GM19240 (cell line): ENCODE measurements around the gene NEXN.
"Not testable (repeated sequence)": the region's sequence is repeated elsewhere in the genome, so short reads cannot be mapped to it uniquely, and the experiment has no call there.

ENCODE experiments used
- DNase-seq: peaks from one replicate; pipeline ENCODE4 v3.0.0; 2011; ENCODE audit warnings: low spot score; ENCODE audit not compliant: insufficient read length

The NEXN gene

DNA sequence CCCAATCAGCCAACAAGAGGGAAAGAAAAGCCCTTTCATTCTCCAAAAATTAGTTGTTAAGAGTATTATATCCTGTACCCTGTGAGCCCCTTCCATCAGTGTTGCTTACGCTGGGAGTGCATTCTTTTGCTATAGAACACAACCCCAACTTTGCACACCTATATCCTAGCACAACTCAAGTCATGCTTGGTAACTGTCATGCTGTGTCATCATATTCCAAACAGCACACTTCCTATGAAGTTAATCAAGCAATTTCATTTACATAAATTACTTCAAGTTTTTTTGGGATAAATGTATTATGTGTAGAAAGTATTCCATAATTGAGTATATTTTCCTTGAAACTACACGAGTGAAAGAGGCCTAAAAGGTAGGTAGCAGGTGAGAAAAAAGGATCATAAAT lies 70.4 kb downstream of the NEXN start:
- DNase-seq: no peak

DNA sequence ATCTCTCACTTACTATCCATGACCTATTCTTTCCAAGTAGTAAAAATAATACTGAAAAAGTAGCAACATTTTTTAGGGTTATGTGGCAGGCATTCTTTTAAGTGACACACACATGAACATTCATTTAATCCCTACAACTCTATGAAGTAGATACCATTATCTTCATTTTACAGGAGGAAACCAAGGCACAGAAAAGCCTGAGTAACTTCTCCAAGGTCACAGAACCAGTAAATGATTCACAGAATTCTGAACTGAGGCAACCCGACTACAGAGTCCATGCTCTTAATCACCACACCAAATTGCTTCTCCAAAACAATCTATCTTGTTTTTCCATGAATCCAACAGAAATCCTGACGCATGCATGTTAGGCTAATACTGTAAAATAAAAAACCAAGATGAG lies 73.0 kb downstream of the NEXN start:
- no peak for DNase-seq

DNA sequence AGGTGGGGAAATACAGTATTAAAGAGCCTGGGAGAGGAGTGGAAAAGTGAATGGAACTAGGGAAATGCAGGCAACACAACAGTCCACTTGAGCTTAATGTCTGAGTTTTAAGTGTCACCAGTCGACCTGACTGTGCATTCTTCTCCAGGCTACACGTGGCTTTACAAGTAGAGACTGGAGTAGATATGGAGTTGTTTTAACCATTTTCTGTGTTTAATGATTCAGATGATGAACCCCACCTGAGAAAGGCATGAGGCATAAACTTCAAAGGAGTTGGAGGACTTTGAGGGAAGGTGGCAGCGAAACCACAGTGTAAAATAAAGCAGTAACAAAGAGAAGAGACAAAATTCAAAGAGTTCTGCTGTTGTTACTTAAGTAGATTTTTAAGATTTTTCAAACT lies 77.9 kb downstream of the NEXN start:
- DNase-seq: no peak

DNA sequence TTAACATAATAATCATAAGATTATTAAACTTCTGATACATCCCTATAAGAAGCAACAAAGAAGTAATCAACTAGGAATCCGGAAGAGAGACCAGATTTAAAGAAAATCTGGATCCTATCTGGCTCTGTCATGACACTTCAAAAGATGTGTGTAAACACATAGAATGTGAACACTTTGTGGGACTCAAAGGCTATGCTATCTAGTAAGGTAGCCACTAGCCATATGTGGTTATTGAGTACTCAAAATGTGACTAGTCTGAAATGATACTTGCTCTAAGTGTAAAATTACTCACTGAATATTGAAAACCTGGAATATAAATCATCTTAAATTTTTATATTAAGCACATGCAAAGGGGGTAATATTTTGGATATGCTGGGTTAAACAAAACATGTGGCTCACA lies 81.8 kb downstream of the NEXN start:
- DNase-seq: no peak

DNA sequence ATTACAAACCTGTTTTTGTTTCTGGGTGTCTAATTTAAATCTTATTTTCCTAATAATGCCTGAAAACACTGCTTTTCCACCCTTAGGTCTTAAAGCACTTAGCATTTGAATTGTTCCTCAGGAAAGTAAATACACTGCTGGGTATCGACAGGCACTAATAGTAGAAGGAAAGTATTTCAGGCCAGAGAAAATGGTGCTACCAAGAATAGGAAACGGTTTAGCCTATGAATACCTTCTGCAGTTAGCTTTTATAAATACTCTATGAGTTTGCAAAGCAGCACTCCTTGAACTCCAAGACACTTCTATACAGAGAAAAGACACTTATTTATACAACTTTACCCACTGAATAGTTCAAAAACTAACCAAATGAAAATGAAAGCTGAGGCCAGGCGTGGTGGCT lies 83.7 kb downstream of the NEXN start:
- DNase-seq: no peak

DNA sequence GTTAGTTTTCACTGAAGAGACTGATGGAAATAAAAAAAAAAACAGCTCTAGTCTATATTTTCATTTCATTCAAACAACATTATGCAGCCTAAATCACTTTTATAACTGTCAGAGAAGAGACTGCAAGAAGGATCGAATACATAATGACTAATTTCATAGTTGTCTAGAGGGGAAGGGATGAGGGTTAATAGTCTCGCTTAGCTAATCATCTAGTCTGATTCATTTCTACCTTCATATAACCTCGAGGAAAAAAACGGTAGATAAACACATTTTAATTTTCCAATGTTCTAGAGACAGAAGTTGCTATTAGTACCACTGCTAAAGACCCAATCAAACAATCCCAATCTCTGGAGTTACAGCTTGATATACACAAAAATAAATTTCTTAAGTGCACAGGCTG lies 87.0 kb downstream of the NEXN start:
- no peak for DNase-seq

DNA sequence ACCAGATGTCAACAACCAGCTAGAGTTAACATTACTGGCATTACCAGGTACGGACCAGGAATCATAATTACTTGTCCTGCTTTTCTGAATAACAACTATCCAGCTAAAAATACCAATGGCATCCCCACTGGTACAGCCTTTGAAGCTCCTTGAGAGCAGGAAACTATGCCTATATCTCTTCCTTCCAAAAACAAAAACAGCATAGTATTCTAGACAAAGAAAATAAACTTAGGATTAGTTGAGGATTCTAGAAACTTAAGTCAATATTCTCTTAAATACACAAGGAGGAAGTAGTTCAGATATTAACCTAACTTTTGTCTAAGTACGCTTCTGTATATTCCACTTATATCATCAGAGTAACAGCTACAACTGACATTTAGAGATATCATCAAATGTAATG lies 87.5 kb downstream of the NEXN start:
- DNase-seq: no peak

DNA sequence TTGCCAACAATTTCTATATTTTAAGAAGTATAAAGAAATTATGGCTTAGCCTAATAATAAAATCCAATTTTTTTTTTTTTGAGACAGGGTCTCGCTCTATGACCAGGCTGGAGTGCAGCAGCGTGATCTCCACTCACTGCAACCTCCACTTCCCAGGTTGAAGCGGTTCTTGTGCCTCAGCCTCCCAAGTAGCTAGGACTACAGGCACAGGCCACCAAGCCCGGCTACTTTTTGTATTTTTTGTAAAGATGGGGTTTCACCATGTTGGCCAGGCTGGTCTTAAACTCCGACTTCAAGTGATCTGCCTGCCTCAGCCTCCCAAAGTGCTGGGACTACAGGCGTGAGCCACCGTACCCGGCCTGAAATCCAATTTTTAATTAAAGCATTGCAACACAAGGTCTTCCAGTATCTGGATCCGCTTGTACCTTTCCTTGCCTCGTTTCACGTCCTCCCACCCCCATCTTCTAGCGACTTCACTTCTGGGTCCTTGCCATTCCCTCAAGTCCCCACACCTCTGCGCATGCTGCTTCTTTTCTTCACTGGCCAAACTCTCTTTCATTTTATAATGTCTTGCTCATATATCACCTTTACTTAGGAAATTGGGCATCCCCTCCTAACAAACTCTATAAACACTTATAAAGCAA lies 88.1 kb downstream of the NEXN start:
- DNase-seq: no peak

DNA sequence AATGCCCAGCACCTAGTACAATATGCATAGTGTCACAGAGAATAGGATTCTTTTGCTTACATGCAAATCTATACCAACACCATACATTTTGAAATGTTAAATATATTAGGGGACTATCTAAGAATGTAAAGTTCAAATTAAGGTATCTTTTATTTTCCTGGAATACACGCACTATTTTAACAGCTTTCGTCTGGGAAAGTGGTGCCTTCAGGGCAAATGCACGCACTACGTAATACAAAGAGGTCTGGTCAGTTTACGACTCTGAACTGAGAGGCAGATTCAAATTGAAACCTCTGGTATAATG lies 89.5 kb downstream of the NEXN start:
- DNase-seq: no peak

DNA sequence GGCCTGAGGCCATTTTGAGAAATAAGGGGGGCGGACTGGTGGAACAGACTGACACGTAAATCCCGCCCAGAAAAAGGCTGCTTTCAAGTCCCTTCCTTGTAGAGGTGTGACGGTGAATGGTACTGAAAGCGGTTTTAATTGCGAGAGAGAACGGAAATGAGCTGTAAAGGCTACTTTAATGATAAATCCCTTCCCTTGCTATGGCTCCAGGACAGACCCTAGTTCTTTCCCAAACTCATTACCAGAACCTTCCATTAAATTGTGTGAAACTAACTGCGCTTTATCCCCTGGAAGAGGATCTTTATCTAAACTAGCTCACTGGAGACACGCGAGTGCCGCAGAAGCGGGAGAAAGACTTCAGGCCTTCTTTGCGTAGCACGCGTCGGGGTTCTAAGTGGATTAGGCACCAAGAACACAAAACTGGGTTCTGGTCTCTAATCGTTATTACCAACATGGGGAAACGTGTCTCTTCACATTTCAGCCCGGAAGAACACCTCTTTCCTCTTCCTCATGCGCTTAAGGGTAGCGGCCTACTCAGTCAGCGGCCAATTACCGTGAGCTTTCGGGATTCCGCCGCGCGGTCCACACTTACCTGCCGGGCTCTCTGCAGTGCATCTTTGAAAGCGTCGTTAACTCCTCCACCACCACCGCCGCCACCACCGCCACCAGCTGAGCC lies 90.0 kb downstream of the NEXN start:
- peak; percentile 5 for DNase-seq

DNA sequence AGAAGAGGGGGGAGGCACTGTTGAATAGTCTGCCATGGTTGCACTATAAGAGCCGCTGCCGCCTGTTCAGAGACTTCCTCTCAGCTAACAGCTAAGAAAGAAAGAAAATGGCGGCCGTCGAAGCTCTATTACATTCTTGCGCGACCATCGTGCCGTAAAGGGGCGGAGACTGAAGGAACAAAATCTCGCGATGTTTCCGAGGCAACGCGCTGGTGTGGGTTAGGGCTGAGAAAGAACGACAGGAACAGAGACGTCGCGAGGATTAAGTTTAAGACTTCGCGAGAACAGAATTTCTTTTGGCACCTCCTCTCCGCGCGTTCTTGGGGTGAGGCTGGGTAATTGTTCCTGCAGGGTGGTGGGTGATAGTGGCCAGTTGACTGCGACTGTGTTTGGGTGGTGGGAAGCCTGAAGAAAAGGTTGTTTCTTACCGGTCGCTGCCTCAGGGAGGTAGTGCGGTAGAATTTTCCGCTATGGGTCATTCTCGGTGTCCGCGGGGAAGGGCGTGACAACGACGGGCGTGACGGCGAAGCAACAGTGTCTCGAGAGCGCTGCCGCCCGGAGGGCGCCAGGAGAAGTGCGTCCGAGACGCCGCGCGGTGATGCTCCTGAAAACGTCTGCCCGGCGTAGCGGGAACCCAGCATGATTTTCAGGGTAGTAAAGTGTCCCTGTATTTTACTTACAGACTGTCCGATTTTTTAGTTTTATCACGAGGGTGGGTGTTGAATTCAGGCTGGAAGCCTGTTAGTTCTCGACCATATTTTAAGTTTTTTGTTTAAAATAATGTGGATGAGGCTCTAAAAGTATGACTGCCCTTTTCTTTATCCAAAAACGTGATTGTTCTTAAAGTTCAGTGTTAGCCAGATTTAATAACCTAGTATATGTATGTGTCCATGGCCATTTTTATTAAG lies 90.8 kb downstream of the NEXN start, which contains the start of gene FUBP1:
TSS of gene FUBP1 (minus strand) at position 104 of the 908 bp plus-strand sequence. CDS start at position 36, 68 bp downstream.
- peak; percentile 59 for DNase-seq

DNA sequence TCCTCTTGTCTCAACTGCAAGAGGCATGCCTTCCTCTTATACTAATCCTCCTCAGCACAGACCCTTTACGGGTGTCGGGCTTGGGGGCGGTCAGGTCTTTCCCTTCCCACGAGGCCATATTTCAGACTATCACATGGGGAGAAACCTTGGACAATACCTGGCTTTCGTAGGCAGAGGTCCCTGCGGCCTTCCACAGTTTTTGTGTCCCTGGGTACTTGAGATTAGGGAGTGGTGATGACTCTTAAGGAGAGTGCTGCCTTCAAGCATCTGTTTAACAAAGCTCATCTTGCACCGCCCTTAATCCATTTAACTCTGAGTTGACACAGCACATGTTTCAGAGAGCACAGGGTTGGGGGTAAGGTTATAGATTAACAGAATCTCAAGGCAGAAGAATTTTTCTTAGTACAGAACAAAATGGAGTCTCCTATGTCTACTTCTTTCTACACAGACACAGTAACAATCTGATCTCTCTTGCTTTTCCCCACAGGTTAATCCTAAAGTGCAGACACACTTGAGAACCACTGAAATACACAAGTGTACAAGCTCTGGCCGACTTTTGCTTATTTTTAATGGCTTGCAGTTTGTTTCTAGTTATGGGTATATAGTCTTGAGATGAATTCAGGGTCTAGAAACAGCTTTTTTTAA lies 95.0 kb downstream of the NEXN start:
- DNase-seq: not testable (repeated sequence)

DNA sequence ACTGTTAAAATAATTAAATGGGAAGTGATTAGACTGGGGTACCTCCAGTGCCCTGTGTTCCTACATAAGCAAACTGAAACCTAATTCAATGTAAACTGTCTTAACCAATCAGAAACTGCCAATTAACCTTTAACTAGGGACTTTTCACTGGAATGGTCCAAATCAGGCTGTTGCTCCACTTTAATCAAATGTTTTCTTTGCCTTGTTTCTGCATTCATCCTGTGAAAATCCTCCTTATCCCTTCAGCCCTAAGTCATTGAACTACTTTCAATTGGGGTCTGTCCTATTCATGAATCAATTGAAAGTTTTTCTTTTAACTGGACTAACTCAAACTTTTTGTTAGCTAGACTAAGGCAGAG lies 95.6 kb downstream of the NEXN start:
- DNase-seq: no peak

DNA sequence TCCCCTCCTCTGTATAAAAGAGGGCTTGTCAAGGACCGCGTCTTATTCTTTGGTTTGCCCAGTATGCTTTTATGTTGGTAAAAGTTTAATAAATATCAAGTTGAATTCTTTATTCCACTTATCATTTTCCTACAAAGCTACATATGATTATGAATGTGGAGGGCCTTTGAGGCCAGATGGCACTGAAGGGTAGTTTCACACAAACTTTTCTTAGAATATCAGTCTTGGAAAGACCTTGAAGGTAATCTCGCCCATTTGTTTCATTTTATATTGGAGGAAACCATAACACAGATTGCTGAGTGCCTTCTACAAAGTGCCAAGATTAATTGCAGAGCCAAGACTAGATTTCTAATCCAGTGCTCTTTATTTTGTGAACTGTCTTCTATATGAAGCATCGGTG lies 96.2 kb downstream of the NEXN start:
- no peak for DNase-seq

DNA sequence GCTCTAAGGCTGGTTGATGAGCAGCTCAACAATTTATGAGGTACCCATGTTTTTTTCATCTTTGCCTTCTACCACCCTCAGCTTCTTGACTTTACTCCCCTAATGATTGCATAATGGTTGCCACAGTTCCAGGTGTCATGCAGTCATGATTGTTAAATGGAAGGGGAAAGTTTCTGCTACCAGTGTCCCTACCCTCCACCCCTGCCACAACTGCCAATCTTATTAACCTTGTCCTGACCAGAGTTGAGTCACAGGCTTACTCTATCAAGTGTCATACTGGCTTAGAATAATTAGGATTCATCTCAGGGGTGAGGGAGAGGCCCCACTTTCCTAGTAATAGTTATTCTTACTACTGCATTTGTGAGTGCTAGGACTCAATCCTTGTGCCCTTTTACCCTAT lies 98.4 kb downstream of the NEXN start:
- no peak for DNase-seq

DNA sequence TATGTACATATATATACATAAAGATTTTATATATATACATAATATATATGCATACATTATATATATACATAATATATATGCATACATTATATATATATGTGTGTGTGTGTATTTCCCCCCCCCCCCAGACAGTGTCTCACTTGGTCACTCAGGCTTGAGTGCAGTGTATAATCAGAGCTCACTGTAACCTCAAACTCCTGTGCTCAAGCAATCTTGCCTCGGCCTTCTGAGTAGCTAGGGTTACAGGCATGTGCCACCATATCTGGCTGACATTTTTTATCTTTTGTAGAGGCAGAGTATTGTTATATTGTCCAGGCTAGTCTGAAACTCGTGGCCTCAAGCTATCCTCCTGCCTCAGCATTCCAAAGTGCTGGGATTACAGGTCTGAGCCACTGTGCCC lies 99.5 kb downstream of the NEXN start:
- no peak for DNase-seq

DNA sequence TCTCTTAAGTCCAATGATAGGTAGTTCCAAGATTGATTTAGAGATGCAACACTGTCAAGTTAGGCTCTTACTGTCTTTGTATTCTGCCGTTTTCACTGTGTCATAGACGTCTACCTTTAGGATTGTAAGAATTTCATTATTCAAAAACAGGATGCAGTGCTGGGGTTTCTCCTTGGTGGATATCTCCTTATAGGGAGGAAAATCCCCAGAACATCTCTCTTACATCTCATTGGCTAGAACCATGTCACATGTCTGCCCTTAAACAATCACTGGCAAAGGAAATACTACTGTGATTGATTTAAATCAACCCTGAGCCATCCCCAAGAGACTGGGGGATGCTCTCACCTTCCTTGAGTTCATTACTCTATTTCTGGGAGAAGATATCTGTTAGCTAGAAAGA lies 101.3 kb downstream of the NEXN start:
- DNase-seq: no peak

DNA sequence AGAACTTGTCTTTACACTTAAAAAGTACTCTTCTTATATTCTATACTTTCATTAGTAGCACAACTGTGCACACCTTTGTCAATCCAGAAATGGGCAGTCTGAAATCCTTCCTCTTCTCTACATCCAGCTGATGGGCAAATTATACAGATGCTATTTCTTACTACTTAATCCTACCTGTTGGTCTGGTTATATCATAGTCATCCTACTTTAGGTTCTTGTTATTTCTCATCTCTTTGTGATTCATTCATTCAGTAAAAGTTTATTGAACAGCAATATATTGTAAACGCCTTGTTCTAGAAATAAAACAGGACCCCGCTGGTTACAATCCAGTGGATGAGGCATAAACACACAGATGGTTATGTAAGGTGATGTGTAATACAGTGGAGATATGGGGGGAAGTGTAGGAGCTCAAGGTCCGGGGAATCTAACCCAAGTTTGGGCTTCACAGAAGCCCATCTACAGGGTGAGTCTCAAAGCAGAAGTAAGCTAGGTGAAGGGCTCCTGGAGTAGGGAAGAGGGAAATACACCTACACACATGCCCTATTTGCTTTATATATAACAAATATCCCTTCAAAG lies 102.3 kb downstream of the NEXN start:
- DNase-seq: no peak

DNA sequence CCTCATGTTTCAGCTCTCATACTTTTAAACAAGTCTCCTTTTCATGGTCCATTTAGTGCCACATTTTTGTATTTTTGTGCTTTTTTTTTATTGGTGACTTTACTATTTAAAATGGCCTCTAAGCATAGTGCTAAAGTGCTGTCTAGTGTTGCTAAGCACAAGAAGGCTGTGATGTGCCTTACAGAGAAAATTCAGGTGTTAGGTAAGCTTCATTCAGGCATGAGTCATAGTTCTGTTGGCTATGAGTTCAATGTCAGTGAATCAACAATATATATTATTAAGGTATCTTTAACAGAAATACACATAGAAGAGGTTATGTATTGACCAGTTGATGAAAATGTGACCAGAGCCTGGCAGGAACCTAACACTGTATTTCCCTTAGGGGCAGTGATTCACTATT lies 103.2 kb downstream of the NEXN start:
- DNase-seq: no peak
